HepG2 (cell line): Measurements from ENCODE around the gene RHBDD3. TPM values are rescaled to one million over a fixed set of nuclear protein-coding genes. Genes with fewer than 3 reads are reported as not detected.
A peak's percentile ranks its signal among the peaks of the same experiment; 100 is the strongest.

Experiments
- CBX2 ChIP-seq, 2 experiments: fragments of 200-600 bp in 1 of 2; sonication (generic); formaldehyde crosslinking in 1 of 2; IDR thresholded peaks; 2 replicates each; pipeline versions ENCODE4 v1.7.0 to v1.8.1; 2018 to 2022; ENCODE audit warnings: low read depth in 2 of 2, low read length in 1 of 2, mild to moderate bottlenecking in 1 of 2, missing genetic modification reagents in 1 of 2
- CENPBD1 ChIP-seq: sonication (generic); formaldehyde crosslinking; IDR thresholded peaks from 2 replicates; pipeline ENCODE4 v1.8.0; 2022; ENCODE audit warnings: missing genetic modification reagents, low read depth, mild to moderate bottlenecking, borderline replicate concordance
- CREB3 ChIP-seq: sonication (generic); formaldehyde crosslinking; IDR thresholded peaks from 2 replicates; pipeline ENCODE4 v1.5.0; 2020; ENCODE audit warnings: missing genetic modification reagents
- MBD4 ChIP-seq: IDR thresholded peaks from 2 replicates; pipeline ENCODE4 v1.6.1; 2012; ENCODE audit warnings: low read length, inconsistent platforms, borderline replicate concordance
- NFYC ChIP-seq: IDR thresholded peaks from 2 replicates; pipeline ENCODE4 v1.6.1; 2016; ENCODE audit warnings: missing genetic modification reagents, missing compliant biosample characterization
- NR1H2 ChIP-seq: sonication (generic); formaldehyde crosslinking; IDR thresholded peaks from 2 replicates; pipeline ENCODE4 v1.8.1; 2022; ENCODE audit warnings: low read depth, missing genetic modification reagents, borderline replicate concordance
- PRDM15 ChIP-seq: sonication (generic); formaldehyde crosslinking; IDR thresholded peaks from 2 replicates; pipeline ENCODE4 v1.4.0; 2020; ENCODE audit warnings: missing genetic modification reagents
- TAF1 ChIP-seq: sonication (generic); formaldehyde crosslinking; IDR thresholded peaks from 2 replicates; pipeline ENCODE4 v1.4.0; 2020; ENCODE audit warnings: missing genetic modification reagents
- ZBTB3 ChIP-seq: sonication (generic); formaldehyde crosslinking; IDR thresholded peaks from 2 replicates; pipeline ENCODE4 v1.4.0; 2020; ENCODE audit warnings: low read depth, mild to moderate bottlenecking, moderate library complexity, missing genetic modification reagents, borderline replicate concordance
- ZBTB4 ChIP-seq: sonication (generic); formaldehyde crosslinking; IDR thresholded peaks from 2 replicates; pipeline ENCODE4 v1.4.0; 2020; ENCODE audit warnings: missing genetic modification reagents, mild to moderate bottlenecking, borderline replicate concordance
- ZNF160 ChIP-seq: sonication (generic); formaldehyde crosslinking; IDR thresholded peaks from 2 replicates; pipeline ENCODE4 v1.8.0; 2022; ENCODE audit warnings: mild to moderate bottlenecking, inconsistent platforms, missing genetic modification reagents
- ZNF501 ChIP-seq: sonication (generic); formaldehyde crosslinking; IDR thresholded peaks from 2 replicates; pipeline ENCODE4 v1.5.1; 2020; ENCODE audit warnings: mild to moderate bottlenecking, moderate library complexity, missing genetic modification reagents
- polyA plus RNA-seq, 8 experiments: library from polyadenylated mRNA; depleted of rRNA in 3 of 8; stranded (reverse) in 7 of 8; unstranded in 1 of 8; fragments of >200 nt; fragmentation: Illumina TruSeq in 4 of 8; extraction: Trizol in 4 of 8; gene quantifications; 2 replicates each; pipeline versions ENCODE4 v1.2.1 to v1.2.3, GENCODE V29; 2011 to 2016; ENCODE audit warnings: low read depth in 4 of 8, missing spikeins in 1 of 8, mixed read lengths in 1 of 8; ENCODE audit not compliant: insufficient read depth in 1 of 8
- total RNA-seq, 5 experiments: library from RNA; depleted of rRNA; stranded (reverse); fragments of >200 nt; fragmentation: Illumina TruSeq; extraction: Trizol; gene quantifications; 2 replicates each; pipeline ENCODE4 v1.2.3, GENCODE V29; 2016; ENCODE audit warnings: low read depth in 1 of 5
- TF ChIP-seq, protein P1 (sequence below): sonication (generic); formaldehyde crosslinking; IDR thresholded peaks from 2 replicates; pipeline ENCODE4 v1.5.0; 2020; ENCODE audit warnings: mild to moderate bottlenecking, missing genetic modification reagents

RHBDD3 gene
- total and polyA plus RNA-seq, 2 of the 13 experiments (the other 11 are each of a cell fraction or from before 2014, with no cell fraction given): 12.1 to 26.7 TPM

GRCh38 chr22:29245626-29246385 lies 22.0 kb downstream of the RHBDD3 start (continued):
- no peak for TF ChIP-seq ZBTB4 (CRISPR knock-in tag)
- no peak for TF ChIP-seq CENPBD1 (CRISPR knock-in tag)
- TF ChIP-seq PRDM15 (CRISPR knock-in tag): no peak
- TF ChIP-seq, protein P1, sequence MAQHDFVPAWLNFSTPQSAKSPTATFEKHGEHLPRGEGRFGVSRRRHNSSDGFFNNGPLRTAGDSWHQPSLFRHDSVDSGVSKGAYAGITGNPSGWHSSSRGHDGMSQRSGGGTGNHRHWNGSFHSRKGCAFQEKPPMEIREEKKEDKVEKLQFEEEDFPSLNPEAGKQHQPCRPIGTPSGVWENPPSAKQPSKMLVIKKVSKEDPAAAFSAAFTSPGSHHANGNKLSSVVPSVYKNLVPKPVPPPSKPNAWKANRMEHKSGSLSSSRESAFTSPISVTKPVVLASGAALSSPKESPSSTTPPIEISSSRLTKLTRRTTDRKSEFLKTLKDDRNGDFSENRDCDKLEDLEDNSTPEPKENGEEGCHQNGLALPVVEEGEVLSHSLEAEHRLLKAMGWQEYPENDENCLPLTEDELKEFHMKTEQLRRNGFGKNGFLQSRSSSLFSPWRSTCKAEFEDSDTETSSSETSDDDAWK (CRISPR knock-in tag): no peak
- no peak for TF ChIP-seq ZNF160 (CRISPR knock-in tag)
- TF ChIP-seq NR1H2 (CRISPR knock-in tag): no peak
- TF ChIP-seq ZBTB3 (CRISPR knock-in tag): no peak
- TF ChIP-seq TAF1 (CRISPR knock-in tag): no peak
- no peak for TF ChIP-seq NFYC
- no peak for TF ChIP-seq MBD4
- 0 out of 2 replicates have a peak, but pooled peaks have one; percentile 12 for TF ChIP-seq ZNF501 (CRISPR knock-in tag)
- TF ChIP-seq CBX2 (IDR thresholded peaks at IDR 0.05; ENCODE audit: low read depth, low read length): no peak
- no peak for TF ChIP-seq CBX2 (CRISPR knock-in tag; IDR thresholded peaks at IDR 0.05; ENCODE audit: low read depth)
- no peak for TF ChIP-seq CREB3
